Measurements from ENCODE around the gene FGF14.

The FGF14 gene

GRCh38 chr13:102401766-102402165 lies at the start of gene FGF14:
Gene FGF14, minus strand, starts transcription at chr13:102402048.
- DNase-seq (ENCODE audit: low read depth in 2 of 2) = no peak

GRCh38 chr13:102443249-102443648 lies 41.4 kb upstream of the FGF14 start:
- DNase-seq (ENCODE audit: low read depth in 2 of 2) = no peak

- no peak for DNase-seq (ENCODE audit: low read depth in 2 of 2)
These were observed 39.2 kb upstream of the FGF14 start for GRCh38 chr13:102441085-102441484.

GRCh38 chr13:102440259-102440936 lies 38.5 kb upstream of the FGF14 start:
- DNase-seq (ENCODE audit: low read depth in 2 of 2) = no peak

- no peak for DNase-seq (ENCODE audit: low read depth in 2 of 2)
These were observed 20.8 kb upstream of the FGF14 start for GRCh38 chr13:102422690-102423089.

GRCh38 chr13:102405499-102406100 lies 3.8 kb upstream of the FGF14 start:
- no peak for DNase-seq (ENCODE audit: low read depth in 2 of 2)

- peak in 1 of 2 donors; percentile 18 for DNase-seq (ENCODE audit: low read depth in 2 of 2)
These were observed 442 bp upstream of the FGF14 start for GRCh38 chr13:102402290-102402689.

- no peak for DNase-seq (ENCODE audit: low read depth in 2 of 2)
These were observed 583 bp downstream of the FGF14 start for GRCh38 chr13:102401265-102401664.

GRCh38 chr13:102400675-102401145 lies 1.1 kb downstream of the FGF14 start:
- no peak for DNase-seq (ENCODE audit: low read depth in 2 of 2)

- DNase-seq (ENCODE audit: low read depth in 2 of 2) = peak in 1 of 2 donors; percentile 4
These were observed 1.8 kb downstream of the FGF14 start for GRCh38 chr13:102399791-102400674.

GRCh38 chr13:102395939-102396338 lies 5.9 kb downstream of the FGF14 start:
- no peak for DNase-seq (ENCODE audit: low read depth in 2 of 2)

- no peak for DNase-seq (ENCODE audit: low read depth in 2 of 2)
These were observed 6.7 kb downstream of the FGF14 start for GRCh38 chr13:102395174-102395573.

GRCh38 chr13:102394158-102395053 lies 7.4 kb downstream of the FGF14 start:
- peak; percentile 95 to 97 for DNase-seq (ENCODE audit: low read depth in 2 of 2)

- peak in 1 of 2 donors; percentile 3 for DNase-seq (ENCODE audit: low read depth in 2 of 2)
These were observed 9.2 kb downstream of the FGF14 start for GRCh38 chr13:102392481-102393209.

GRCh38 chr13:102386461-102386860 lies 15.4 kb downstream of the FGF14 start:
- no peak for DNase-seq (ENCODE audit: low read depth in 2 of 2)

GRCh38 chr13:102380012-102380411 lies 21.8 kb downstream of the FGF14 start:
- DNase-seq (ENCODE audit: low read depth in 2 of 2) = no peak

GRCh38 chr13:102376318-102376717 lies 25.5 kb downstream of the FGF14 start:
- no peak for DNase-seq (ENCODE audit: low read depth in 2 of 2)

- DNase-seq (ENCODE audit: low read depth in 2 of 2) = no peak
These were observed 27.1 kb downstream of the FGF14 start for GRCh38 chr13:102374726-102375125.

- DNase-seq (ENCODE audit: low read depth in 2 of 2) = no peak
These were observed 27.6 kb downstream of the FGF14 start for GRCh38 chr13:102374233-102374632.

GRCh38 chr13:102373221-102373620 lies 28.6 kb downstream of the FGF14 start:
- no peak for DNase-seq (ENCODE audit: low read depth in 2 of 2)

- no peak for DNase-seq (ENCODE audit: low read depth in 2 of 2)
These were observed 32.5 kb downstream of the FGF14 start for GRCh38 chr13:102369302-102369701.

All from stimulated activated CD4-positive, alpha-beta T cell treated with anti-CD3 and anti-CD28 coated beads, Interleukin-4, amount 100 ng/mL, for 48 hours (primary cell).